Stromal cell of bone marrow (primary cell): ENCODE results near the gene RPUSD2.
"Not testable (repeated sequence)": the region's sequence is repeated elsewhere in the genome, so short reads cannot be mapped to it uniquely, and the experiment has no call there.

Source experiments
- DNase-seq: peaks from one replicate; pipeline ENCODE4 v3.0.0-alpha.2; 2012; ENCODE audit warnings: low read depth

Gene RPUSD2

GRCh38 chr15:40565333-40566238, 3.5 kb upstream of the RPUSD2 start:
- no peak for DNase-seq

- no peak for DNase-seq
Measured at GRCh38 chr15:40567111-40567510, 2.0 kb upstream of the RPUSD2 start.

- no peak for DNase-seq
Measured at GRCh38 chr15:40575113-40575512, 6.0 kb downstream of the RPUSD2 start.

GRCh38 chr15:40576914-40577313, 7.8 kb downstream of the RPUSD2 start:
- DNase-seq, result not testable (repeated sequence)

GRCh38 chr15:40578892-40579291, 9.8 kb downstream of the RPUSD2 start:
- DNase-seq, result no peak

GRCh38 chr15:40581796-40582195, 12.7 kb downstream of the RPUSD2 start:
- not testable (repeated sequence) for DNase-seq

GRCh38 chr15:40582726-40583246, 13.7 kb downstream of the RPUSD2 start:
- DNase-seq, result peak; percentile 85

- DNase-seq, result no peak
Measured at GRCh38 chr15:40584191-40584590, 15.1 kb downstream of the RPUSD2 start.

- no peak for DNase-seq
Measured at GRCh38 chr15:40590667-40591050, 21.6 kb downstream of the RPUSD2 start.

- no peak for DNase-seq
Measured at GRCh38 chr15:40591389-40591788, 22.3 kb downstream of the RPUSD2 start.

GRCh38 chr15:40593165-40593564, 24.1 kb downstream of the RPUSD2 start:
- no peak for DNase-seq

GRCh38 chr15:40593588-40594428, 24.7 kb downstream of the RPUSD2 start, which contains the start of gene KNL1:
TSS of gene KNL1 (plus strand) at chr15:40594249. CDS start at chr15:40602932, 8,683 bp downstream.
- DNase-seq, result peak; percentile 87

GRCh38 chr15:40594429-40594836, 25.3 kb downstream of the RPUSD2 start:
- DNase-seq, result no peak

GRCh38 chr15:40595219-40595618, 26.1 kb downstream of the RPUSD2 start:
- DNase-seq, result no peak

- no peak for DNase-seq
Measured at GRCh38 chr15:40595773-40596172, 26.7 kb downstream of the RPUSD2 start.

- no peak for DNase-seq
Measured at GRCh38 chr15:40597024-40597423, 27.9 kb downstream of the RPUSD2 start.

- no peak for DNase-seq
Measured at GRCh38 chr15:40598126-40598525, 29.0 kb downstream of the RPUSD2 start.

GRCh38 chr15:40598672-40599071, 29.6 kb downstream of the RPUSD2 start:
- no peak for DNase-seq

GRCh38 chr15:40600956-40601355, 31.9 kb downstream of the RPUSD2 start:
- DNase-seq, result no peak

GRCh38 chr15:40603935-40604334, 34.8 kb downstream of the RPUSD2 start:
- DNase-seq, result no peak

GRCh38 chr15:40613080-40613479, 44.0 kb downstream of the RPUSD2 start:
- no peak for DNase-seq

- no peak for DNase-seq
Measured at GRCh38 chr15:40618023-40618422, 48.9 kb downstream of the RPUSD2 start.

- no peak for DNase-seq
Measured at GRCh38 chr15:40618906-40619305, 49.8 kb downstream of the RPUSD2 start.
